Astrocyte (in vitro differentiated cells and primary cell): ENCODE data around the gene PLCG1. TPM values are rescaled to one million over a fixed set of nuclear protein-coding genes. Genes with fewer than 3 reads are reported as not detected.

Experiments used
- DNase-seq: peaks from one replicate; pipeline ENCODE4 v3.0.0-alpha.2; 2010; ENCODE audit warnings: low read depth
- FAIRE-seq: peaks from 2 replicates; lab custom pipeline; 2011; peaks lifted over from hg19 to GRCh38; lab: Jason Lieb, UNC
- H2AFZ ChIP-seq: 2 replicates; pipeline ENCODE4 v1.6.0; 2012; ENCODE audit warnings: low read depth, low read length, inconsistent platforms
- H3K27ac ChIP-seq: 2 replicates; pipeline ENCODE4 v1.5.1; 2011; ENCODE audit warnings: low read depth, low read length, inconsistent platforms
- H3K27me3 ChIP-seq: 2 replicates; pipeline ENCODE4 v1.6.0; 2011; ENCODE audit warnings: low read length, inconsistent platforms; ENCODE audit not compliant: insufficient read depth
- H3K36me3 ChIP-seq: 2 replicates; pipeline ENCODE4 v1.5.1; 2011; ENCODE audit warnings: low read length, inconsistent platforms; ENCODE audit not compliant: insufficient read depth
- H3K4me1 ChIP-seq: 2 replicates; pipeline ENCODE4 v1.5.1; 2011; ENCODE audit warnings: low read length, inconsistent platforms; ENCODE audit not compliant: insufficient read depth
- H3K4me2 ChIP-seq: 2 replicates; pipeline ENCODE4 v1.6.0; 2012; ENCODE audit warnings: low read length, inconsistent platforms
- H3K4me3 ChIP-seq: 2 replicates; pipeline ENCODE4 v1.5.1; 2011; ENCODE audit warnings: low read depth, mild to moderate bottlenecking, low read length, inconsistent platforms; ENCODE audit not compliant: insufficient read depth
- H3K79me2 ChIP-seq: 2 replicates; pipeline ENCODE4 v1.6.0; 2012; ENCODE audit warnings: mild to moderate bottlenecking, low read length, inconsistent platforms; ENCODE audit not compliant: insufficient read depth
- H3K9ac ChIP-seq: 2 replicates; pipeline ENCODE4 v1.6.0; 2012; ENCODE audit warnings: mild to moderate bottlenecking, low read length, inconsistent platforms
- H3K9me3 ChIP-seq: 2 replicates; pipeline ENCODE4 v1.5.1; 2012; ENCODE audit warnings: low read depth, mild to moderate bottlenecking, low read length, inconsistent platforms; ENCODE audit not compliant: insufficient read depth
- H4K20me1 ChIP-seq: 2 replicates; pipeline ENCODE4 v1.6.0; 2012; ENCODE audit warnings: low read length, inconsistent platforms; ENCODE audit not compliant: insufficient read depth
- H3K27ac Mint-ChIP-seq: one replicate; pipeline ENCODE4 v1.8.0; 2021; ENCODE audit warnings: mild to moderate bottlenecking, mixed read lengths; ENCODE audit not compliant: unreplicated experiment
- H3K27me3 Mint-ChIP-seq: one replicate; pipeline ENCODE4 v1.8.0; 2021; ENCODE audit warnings: low read depth, mixed read lengths; ENCODE audit not compliant: unreplicated experiment
- H3K36me3 Mint-ChIP-seq: one replicate; pipeline ENCODE4 v1.8.0; 2021; ENCODE audit warnings: low read depth, mixed read lengths; ENCODE audit not compliant: unreplicated experiment
- H3K4me1 Mint-ChIP-seq: one replicate; pipeline ENCODE4 v1.8.0; 2021; ENCODE audit warnings: low read depth, mixed read lengths; ENCODE audit not compliant: unreplicated experiment
- H3K4me3 Mint-ChIP-seq: one replicate; pipeline ENCODE4 v1.8.0; 2021; ENCODE audit warnings: mild to moderate bottlenecking, moderate library complexity, mixed read lengths; ENCODE audit not compliant: unreplicated experiment
- H3K9me3 Mint-ChIP-seq: one replicate; pipeline ENCODE4 v1.8.0; 2021; ENCODE audit warnings: mild to moderate bottlenecking, mixed read lengths; ENCODE audit not compliant: unreplicated experiment
- EZH2 ChIP-seq: IDR thresholded peaks from 2 replicates; pipeline ENCODE4 v1.6.1; 2012; ENCODE audit warnings: mild to moderate bottlenecking, low read length, inconsistent platforms; ENCODE audit not compliant: insufficient read depth
- total RNA-seq: library from RNA; stranded (reverse); gene quantifications from 2 replicates; pipeline ENCODE4 v1.2.1, GENCODE V29; 2021
- TF ChIP-seq, protein P1 (sequence below): IDR thresholded peaks from 2 replicates; pipeline ENCODE4 v1.5.1; 2011; ENCODE audit warnings: low read depth, mild to moderate bottlenecking, inconsistent platforms, low read length, moderate library complexity; ENCODE audit not compliant: insufficient read depth

PLCG1 gene
- total RNA-seq, 1 donor from 2014 or later: 129 TPM

DNA sequence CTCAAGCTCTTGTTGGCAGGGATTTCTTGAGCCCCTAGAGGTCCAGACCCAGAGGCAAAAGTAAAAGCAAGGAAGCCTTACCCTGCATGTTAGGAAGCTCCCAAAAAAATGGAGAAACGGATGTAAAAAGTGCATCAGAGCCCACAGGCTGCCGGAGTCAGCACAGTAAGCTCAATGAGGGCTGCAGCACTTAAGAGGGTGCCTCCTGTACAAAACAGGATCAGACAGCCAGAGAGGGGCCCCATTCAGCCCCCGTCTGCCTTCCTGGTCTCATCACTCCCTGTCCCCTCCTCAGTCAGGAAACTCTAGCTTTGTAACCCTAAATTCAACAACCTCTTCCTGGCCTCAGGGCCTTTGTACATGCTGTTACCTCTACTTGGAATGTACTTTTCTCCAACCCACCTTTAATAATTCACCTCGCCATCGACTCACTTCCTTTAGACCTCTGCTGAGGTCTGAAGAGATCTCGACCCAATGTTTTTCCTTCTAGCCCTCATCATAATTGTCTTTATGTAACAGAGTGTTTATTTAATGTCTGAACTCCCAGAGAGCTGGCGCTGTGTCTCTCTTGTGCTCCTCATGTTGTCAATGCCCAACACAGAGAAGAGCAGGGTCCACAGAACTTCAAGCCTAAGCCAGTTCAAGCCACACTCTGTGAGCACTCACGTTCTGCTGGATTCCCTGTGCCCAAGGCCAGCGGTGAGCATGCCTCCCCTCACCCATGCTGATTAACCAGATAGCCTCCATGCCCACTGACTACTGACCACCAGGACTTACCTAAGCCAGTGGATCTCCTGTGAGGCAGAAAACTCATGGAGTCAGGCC lies 2.8 kb upstream of the PLCG1 start:
- H3K27ac ChIP-seq: no peak overlapping the region
- H3K27ac Mint-ChIP-seq: no peak overlapping the region
- no peaks in the 10 kb centered on the region for H3K27me3 Mint-ChIP-seq
- H4K20me1 ChIP-seq: peaks cover 16% of the 10 kb centered on the region
- H2AFZ ChIP-seq: no peak overlapping the region
- H3K4me3 ChIP-seq: no peak overlapping the region
- DNase-seq (no peak), FAIRE-seq (no peak)
- TF ChIP-seq, protein P1, sequence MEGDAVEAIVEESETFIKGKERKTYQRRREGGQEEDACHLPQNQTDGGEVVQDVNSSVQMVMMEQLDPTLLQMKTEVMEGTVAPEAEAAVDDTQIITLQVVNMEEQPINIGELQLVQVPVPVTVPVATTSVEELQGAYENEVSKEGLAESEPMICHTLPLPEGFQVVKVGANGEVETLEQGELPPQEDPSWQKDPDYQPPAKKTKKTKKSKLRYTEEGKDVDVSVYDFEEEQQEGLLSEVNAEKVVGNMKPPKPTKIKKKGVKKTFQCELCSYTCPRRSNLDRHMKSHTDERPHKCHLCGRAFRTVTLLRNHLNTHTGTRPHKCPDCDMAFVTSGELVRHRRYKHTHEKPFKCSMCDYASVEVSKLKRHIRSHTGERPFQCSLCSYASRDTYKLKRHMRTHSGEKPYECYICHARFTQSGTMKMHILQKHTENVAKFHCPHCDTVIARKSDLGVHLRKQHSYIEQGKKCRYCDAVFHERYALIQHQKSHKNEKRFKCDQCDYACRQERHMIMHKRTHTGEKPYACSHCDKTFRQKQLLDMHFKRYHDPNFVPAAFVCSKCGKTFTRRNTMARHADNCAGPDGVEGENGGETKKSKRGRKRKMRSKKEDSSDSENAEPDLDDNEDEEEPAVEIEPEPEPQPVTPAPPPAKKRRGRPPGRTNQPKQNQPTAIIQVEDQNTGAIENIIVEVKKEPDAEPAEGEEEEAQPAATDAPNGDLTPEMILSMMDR: no peak
- TF ChIP-seq EZH2: no peak
- no peaks in the 10 kb centered on the region for H3K9me3 ChIP-seq
- H3K4me3 Mint-ChIP-seq: no peak overlapping the region
- no peak overlapping the region for H3K4me2 ChIP-seq
- no peaks in the 10 kb centered on the region for H3K9me3 Mint-ChIP-seq
- H3K79me2 ChIP-seq: peaks cover 23% of the 10 kb centered on the region
- no peaks in the 10 kb centered on the region for H3K27me3 ChIP-seq
- H3K4me1 Mint-ChIP-seq: peaks cover 7% of the 10 kb centered on the region
- peaks cover 15% of the 10 kb centered on the region for H3K4me1 ChIP-seq
- H3K9ac ChIP-seq: no peak overlapping the region
- H3K36me3 ChIP-seq: no peaks in the 10 kb centered on the region
- peaks cover 9% of the 10 kb centered on the region for H3K36me3 Mint-ChIP-seq

DNA sequence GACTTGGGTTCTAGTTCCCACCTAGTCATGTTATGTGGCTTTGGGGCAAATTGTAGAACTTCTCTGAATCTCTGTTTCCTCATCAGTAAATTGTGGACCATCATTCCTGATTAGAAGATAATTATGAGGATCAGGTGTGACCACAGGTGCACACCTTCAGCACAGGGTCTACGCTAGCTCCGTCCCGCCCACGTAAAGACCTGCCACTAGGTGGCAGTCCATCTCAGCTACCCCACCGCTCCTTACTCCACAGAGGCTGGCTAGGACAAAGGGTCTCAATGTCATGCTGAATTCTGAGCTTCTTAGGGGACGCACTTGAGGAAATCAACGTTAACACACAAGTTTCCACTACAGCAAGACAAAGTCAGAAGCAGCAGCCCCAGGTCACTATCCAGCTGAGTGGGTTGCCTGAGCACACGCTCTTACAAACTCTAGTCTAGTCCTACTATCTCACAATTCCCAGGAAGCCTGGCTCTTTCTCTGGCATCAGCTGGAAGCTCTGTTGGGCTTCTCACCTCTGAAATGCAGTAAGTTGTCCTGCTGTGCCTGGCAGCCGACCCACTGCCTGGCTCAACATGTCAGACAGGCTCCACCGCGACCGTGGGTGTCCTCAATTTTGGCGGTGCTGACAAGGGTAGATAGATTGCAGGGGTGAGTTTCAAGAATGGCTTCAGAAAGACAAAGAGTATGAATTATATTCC lies 2.0 kb upstream of the PLCG1 start:
- peaks cover 24% of the 10 kb centered on the region for H4K20me1 ChIP-seq
- no peak overlapping the region for H3K9ac ChIP-seq
- H3K27ac Mint-ChIP-seq: no peak overlapping the region
- no peaks in the 10 kb centered on the region for H3K27me3 Mint-ChIP-seq
- no peak overlapping the region for H3K4me2 ChIP-seq
- no peak for DNase-seq
- no peaks in the 10 kb centered on the region for H3K27me3 ChIP-seq
- peaks cover 11% of the 10 kb centered on the region for H3K4me1 Mint-ChIP-seq
- no peaks in the 10 kb centered on the region for H3K36me3 ChIP-seq
- H3K27ac ChIP-seq: no peak overlapping the region
- H2AFZ ChIP-seq: no peak overlapping the region
- TF ChIP-seq EZH2: no peak
- TF ChIP-seq, protein P1: peak; percentile 47
- H3K4me3 Mint-ChIP-seq: peak overlapping the region; percentile 87
- peaks cover 30% of the 10 kb centered on the region for H3K79me2 ChIP-seq
- H3K9me3 Mint-ChIP-seq: no peaks in the 10 kb centered on the region
- FAIRE-seq: no peak
- H3K36me3 Mint-ChIP-seq: peaks cover 8% of the 10 kb centered on the region
- H3K4me1 ChIP-seq: peaks cover 22% of the 10 kb centered on the region
- no peaks in the 10 kb centered on the region for H3K9me3 ChIP-seq
- H3K4me3 ChIP-seq: no peak overlapping the region
